Heart left ventricle (tissue), 13 donors: ENCODE data around the gene UBE2E2.

Experiments
- POLR2A ChIP-seq, 2 donors: fragments of 450-650 bp; IDR thresholded peaks; one replicate each; pipeline ENCODE4 v1.6.1; 2017; ENCODE audit warnings: antibody characterized with exemption in 2 of 2, mild to moderate bottlenecking in 2 of 2, moderate library complexity in 2 of 2
- TF ChIP-seq, protein P1 (sequence below), 12 donors: fragments of 200-600 bp; sonication (generic) in 4 of 12; IDR thresholded peaks; one replicate each; pipeline versions ENCODE4 v1.5.0 to v1.8.0; 2018 to 2022; ENCODE audit warnings: antibody characterized with exemption in 12 of 12, mild to moderate bottlenecking in 5 of 12
- donor health status: ischemic (EF 13 %, LVEDD 7.1; RV severe dilation, severe dysfunction).
- donor health status: DM: no; HTN: yes; CAD: no.
- donor health status: DM: no; HTN: no; CAD: no.
- donor health status: ischemic (EF 25% LVEDD 6.9; RV normal size, moderate dysfunction).
- donor health status: ischemic (EF 25% LVEDD 5.7; RV mildly dilated, moderate dysfunction).
- donor health status: ischemic (EF 35%, LVEDD 5.7; RV mildly dilated, moderate dysfunction).
- donor health status: nonischemic (EF 11% LVEDD 7.7; RV severe dilation, severe dysfunction).
- donor health status: DM: yes; HTN: yes; CAD: no.
- donor health status: PGD.
- donor health status: ischemic (EF 29% LVEDD 5.4; RV normal size, mild dysfunction).
- donor health status: nonischemic (EF 23%, LVEDD 6.1; RV moderate dilation, normal function).

DNA sequence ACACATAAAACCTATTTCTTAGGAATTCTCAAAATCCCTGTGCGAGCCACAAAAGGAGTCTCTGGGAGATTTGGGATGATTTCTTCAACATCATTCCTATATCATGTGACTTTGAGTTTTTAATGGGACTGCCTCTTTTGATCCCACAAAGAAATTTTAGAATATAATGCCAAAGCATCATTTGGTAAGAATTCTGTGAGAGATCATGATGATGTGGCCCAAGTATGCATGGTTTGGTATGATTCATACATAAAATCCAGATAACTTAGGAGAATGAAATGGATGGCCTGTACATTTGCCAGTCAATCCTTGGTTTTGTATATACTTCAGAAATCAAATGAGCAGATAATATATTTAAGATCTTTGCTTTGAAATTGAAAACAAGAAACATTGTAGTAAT, 61.3 kb downstream of the UBE2E2 start:
- TF ChIP-seq, protein P1, sequence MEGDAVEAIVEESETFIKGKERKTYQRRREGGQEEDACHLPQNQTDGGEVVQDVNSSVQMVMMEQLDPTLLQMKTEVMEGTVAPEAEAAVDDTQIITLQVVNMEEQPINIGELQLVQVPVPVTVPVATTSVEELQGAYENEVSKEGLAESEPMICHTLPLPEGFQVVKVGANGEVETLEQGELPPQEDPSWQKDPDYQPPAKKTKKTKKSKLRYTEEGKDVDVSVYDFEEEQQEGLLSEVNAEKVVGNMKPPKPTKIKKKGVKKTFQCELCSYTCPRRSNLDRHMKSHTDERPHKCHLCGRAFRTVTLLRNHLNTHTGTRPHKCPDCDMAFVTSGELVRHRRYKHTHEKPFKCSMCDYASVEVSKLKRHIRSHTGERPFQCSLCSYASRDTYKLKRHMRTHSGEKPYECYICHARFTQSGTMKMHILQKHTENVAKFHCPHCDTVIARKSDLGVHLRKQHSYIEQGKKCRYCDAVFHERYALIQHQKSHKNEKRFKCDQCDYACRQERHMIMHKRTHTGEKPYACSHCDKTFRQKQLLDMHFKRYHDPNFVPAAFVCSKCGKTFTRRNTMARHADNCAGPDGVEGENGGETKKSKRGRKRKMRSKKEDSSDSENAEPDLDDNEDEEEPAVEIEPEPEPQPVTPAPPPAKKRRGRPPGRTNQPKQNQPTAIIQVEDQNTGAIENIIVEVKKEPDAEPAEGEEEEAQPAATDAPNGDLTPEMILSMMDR (IDR thresholded peaks at IDR 0.05), result no peak
- TF ChIP-seq POLR2A (IDR thresholded peaks at IDR 0.05), result no peak
